ENCODE results near the gene NLRC5.
A peak's percentile ranks its signal among the peaks of the same experiment; 100 is the strongest.

Gene NLRC5

GRCh38 chr16:57084257-57084770 is 95.0 kb downstream of the NLRC5 start:
- ChIA-PET CTCF (interaction anchor here (0.5 to 2.7 kb wide), 9 partner anchors 9 to 82 kb away, joined by 3 to 11 read pairs (median 3); partner anchors contain the start of gene CPNE2), POLR2A (interaction anchor here (0.9 to 1.1 kb wide), 2 partner anchors 9 to 153 kb away, joined by 3 read pairs; partner anchors contain the start of gene CPNE2)
- TF ChIP-seq SUZ12 (IDR thresholded peaks at IDR 0.05) (no peak), NFRKB (IDR thresholded peaks at IDR 0.05) (no peak), CTBP1 (IDR thresholded peaks at IDR 0.05; ENCODE audit: borderline replicate concordance) (no peak), LEF1 (IDR thresholded peaks at IDR 0.05; ENCODE audit: borderline replicate concordance) (no peak)
- peak; percentile 83 for DNase-seq (ENCODE audit: extremely low spot score)

- POLR2A ChIA-PET: interaction anchor here (1.1 kb wide), 1 partner anchor 8 kb away, joined by 3 read pairs; the partner anchor contains the start of gene CPNE2
Observed at GRCh38 chr16:57084996-57085395, 95.6 kb downstream of the NLRC5 start.

GRCh38 chr16:57087003-57087402 is 97.6 kb downstream of the NLRC5 start:
- DNase-seq (ENCODE audit: extremely low spot score): no peak
- ChIA-PET CTCF (no interaction called here), POLR2A (no interaction called here)
- TF ChIP-seq FOXA1 (IDR thresholded peaks at IDR 0.05) (no peak), TARDBP (IDR thresholded peaks at IDR 0.05) (no peak), ZNF384 (IDR thresholded peaks at IDR 0.05) (no peak), FOXM1 (IDR thresholded peaks at IDR 0.05; ENCODE audit: borderline replicate concordance) (no peak), SUZ12 (IDR thresholded peaks at IDR 0.05) (no peak), FOXK2 (IDR thresholded peaks at IDR 0.05) (no peak), LEF1 (IDR thresholded peaks at IDR 0.05; ENCODE audit: borderline replicate concordance) (no peak), L3MBTL2 (conservative IDR thresholded peaks at IDR 0.05) (no peak)
- TF ChIP-seq, protein P1, sequence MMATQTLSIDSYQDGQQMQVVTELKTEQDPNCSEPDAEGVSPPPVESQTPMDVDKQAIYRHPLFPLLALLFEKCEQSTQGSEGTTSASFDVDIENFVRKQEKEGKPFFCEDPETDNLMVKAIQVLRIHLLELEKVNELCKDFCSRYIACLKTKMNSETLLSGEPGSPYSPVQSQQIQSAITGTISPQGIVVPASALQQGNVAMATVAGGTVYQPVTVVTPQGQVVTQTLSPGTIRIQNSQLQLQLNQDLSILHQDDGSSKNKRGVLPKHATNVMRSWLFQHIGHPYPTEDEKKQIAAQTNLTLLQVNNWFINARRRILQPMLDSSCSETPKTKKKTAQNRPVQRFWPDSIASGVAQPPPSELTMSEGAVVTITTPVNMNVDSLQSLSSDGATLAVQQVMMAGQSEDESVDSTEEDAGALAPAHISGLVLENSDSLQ (IDR thresholded peaks at IDR 0.05): no peak

More at GRCh38 chr16:57084996-57085395, 95.6 kb downstream of the NLRC5 start:
- CTCF ChIA-PET: interaction anchor here (0.5 to 2.7 kb wide), 6 partner anchors 8 to 82 kb away, joined by 3 to 11 read pairs (median 3); partner anchors contain the start of gene CPNE2
- no peak for DNase-seq (ENCODE audit: extremely low spot score)
- TF ChIP-seq CTBP1 (IDR thresholded peaks at IDR 0.05; ENCODE audit: borderline replicate concordance): no peak
- TF ChIP-seq FOXK2 (IDR thresholded peaks at IDR 0.05): no peak
- TF ChIP-seq FOXA1 (IDR thresholded peaks at IDR 0.05): no peak
- no peak for TF ChIP-seq ARNT (IDR thresholded peaks at IDR 0.05)
- TF ChIP-seq NFRKB (IDR thresholded peaks at IDR 0.05): no peak
- TF ChIP-seq SP1 (IDR thresholded peaks at IDR 0.05): no peak
- TF ChIP-seq LEF1 (IDR thresholded peaks at IDR 0.05; ENCODE audit: borderline replicate concordance): no peak
- no peak for TF ChIP-seq BHLHE40 (IDR thresholded peaks at IDR 0.05; ENCODE audit: borderline replicate concordance)
- TF ChIP-seq TARDBP (IDR thresholded peaks at IDR 0.05): no peak

DNA sequence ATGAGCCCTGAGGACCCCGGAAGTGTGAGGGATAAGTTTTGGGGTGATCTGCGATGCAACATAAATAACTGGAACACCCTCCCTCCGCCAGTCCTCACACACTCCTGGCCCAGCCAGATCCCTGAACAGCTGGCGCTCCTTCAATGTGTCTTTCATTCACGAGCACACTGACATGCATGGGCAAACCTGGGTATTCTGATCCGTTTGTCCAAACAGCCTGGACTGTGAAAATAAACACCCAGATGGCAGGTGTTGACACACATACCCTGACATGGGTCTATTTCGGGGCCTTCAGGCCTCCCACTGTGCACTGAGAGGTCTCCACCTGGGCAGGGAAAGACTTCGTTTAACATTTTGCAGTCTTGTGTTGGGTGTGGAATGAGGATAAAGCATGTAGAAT is 100.0 kb downstream of the NLRC5 start:
- TF ChIP-seq ZNF384 (IDR thresholded peaks at IDR 0.05) (no peak), ELF4 (IDR thresholded peaks at IDR 0.05) (no peak), LEF1 (IDR thresholded peaks at IDR 0.05; ENCODE audit: borderline replicate concordance) (no peak), TARDBP (IDR thresholded peaks at IDR 0.05) (no peak), SP1 (IDR thresholded peaks at IDR 0.05) (no peak), L3MBTL2 (conservative IDR thresholded peaks at IDR 0.05) (no peak), FOXA1 (IDR thresholded peaks at IDR 0.05) (no peak), SUZ12 (IDR thresholded peaks at IDR 0.05) (no peak), NFRKB (IDR thresholded peaks at IDR 0.05) (no peak), HDGF (IDR thresholded peaks at IDR 0.05; ENCODE audit: borderline replicate concordance) (no peak), CTBP1 (IDR thresholded peaks at IDR 0.05; ENCODE audit: borderline replicate concordance) (no peak), BHLHE40 (IDR thresholded peaks at IDR 0.05; ENCODE audit: borderline replicate concordance) (no peak)
- TF ChIP-seq, protein P1 (IDR thresholded peaks at IDR 0.05): no peak
- POLR2A ChIA-PET: no interaction called here
- CTCF ChIA-PET: interaction anchor here (0.6 kb wide), 1 partner anchor 206 kb away, joined by 3 read pairs; no protein-coding TSS in a partner anchor
- DNase-seq (ENCODE audit: extremely low spot score): no peak

GRCh38 chr16:57091200-57091974 is 102.0 kb downstream of the NLRC5 start:
- POLR2A ChIA-PET: interaction anchor here (1.6 to 2.0 kb wide), 2 partner anchors 103 to 154 kb away, joined by 4 read pairs; partner anchors contain the start of gene ARL2BP
- CTCF ChIA-PET: interaction anchor here (0.6 to 1.5 kb wide), 2 partner anchors 53 to 123 kb away, joined by 3 read pairs; no protein-coding TSS in a partner anchor
- peak; percentile 38 for DNase-seq (ENCODE audit: extremely low spot score)
- no peak for TF ChIP-seq TARDBP (IDR thresholded peaks at IDR 0.05)
- TF ChIP-seq, protein P1 (IDR thresholded peaks at IDR 0.05): peak; percentile 81
